Stomach smooth muscle (tissue), 2 donors: ENCODE results near the gene PCDHGC4.

Experiments
- H3K27ac ChIP-seq: one replicate; pipeline ENCODE4 v1.7.0; 2013; ENCODE audit warnings: mild to moderate bottlenecking, low read length, inconsistent platforms
- H3K27me3 ChIP-seq, 2 donors: one replicate each; pipeline ENCODE4 v1.7.0; 2013; ENCODE audit warnings: low read length in 2 of 2; ENCODE audit not compliant: insufficient read depth in 2 of 2, control insufficient read depth in 1 of 2
- H3K36me3 ChIP-seq, 2 donors: one replicate each; pipeline ENCODE4 v1.7.0; 2013; ENCODE audit warnings: low read length in 2 of 2; ENCODE audit not compliant: control insufficient read depth in 2 of 2, insufficient read depth in 2 of 2
- H3K4me1 ChIP-seq: one replicate; pipeline ENCODE4 v1.7.0; 2013; ENCODE audit warnings: low read length; ENCODE audit not compliant: control insufficient read depth, insufficient read depth
- H3K4me3 ChIP-seq, 2 donors: one replicate each; pipeline ENCODE4 v1.7.0; 2013; ENCODE audit warnings: low read length in 2 of 2
- H3K9ac ChIP-seq, 2 donors: one replicate each; pipeline ENCODE4 v1.7.0; 2013; ENCODE audit warnings: low read length in 2 of 2, mild to moderate bottlenecking in 1 of 2
- H3K9me3 ChIP-seq, 2 donors: one replicate each; pipeline ENCODE4 v1.7.0; 2013; ENCODE audit warnings: low read length in 2 of 2; ENCODE audit not compliant: control insufficient read depth in 2 of 2
- donor health status: healthy.
- donor health status: Pancreatic carcinoma.

Gene PCDHGC4

GRCh38 chr5:141513627-141514329, 28.9 kb downstream of the PCDHGC4 start:
- Histone ChIP-seq H3K4me1 (peaks cover 48% of the 10 kb centered on the region), H3K9ac (peak overlapping the region; percentile 73 to 79), H3K27ac (peak overlapping the region; percentile 93), H3K36me3 (peaks cover 11 to 16% of the 10 kb centered on the region in 2 donors), H3K27me3 (no peaks in the 10 kb centered on the region), H3K4me3 (peak overlapping the region; percentile 89 to 92), H3K9me3 (no peaks in the 10 kb centered on the region)

GRCh38 chr5:141514330-141515133, 29.7 kb downstream of the PCDHGC4 start:
- H3K36me3 ChIP-seq, result peaks cover 11 to 16% of the 10 kb centered on the region in 2 donors
- H3K27ac ChIP-seq, result peak overlapping the region; percentile 93
- H3K9ac ChIP-seq, result peak overlapping the region; percentile 47 to 79
- no peaks in the 10 kb centered on the region for H3K9me3 ChIP-seq
- H3K4me1 ChIP-seq, result peaks cover 42% of the 10 kb centered on the region
- H3K4me3 ChIP-seq, result peak overlapping the region; percentile 89 to 92
- no peaks in the 10 kb centered on the region for H3K27me3 ChIP-seq

GRCh38 chr5:141515141-141515540, 30.3 kb downstream of the PCDHGC4 start:
- Histone ChIP-seq H3K27ac (peak overlapping the region; percentile 93), H3K9ac (peak overlapping the region; percentile 36 to 79)

GRCh38 chr5:141515946-141516671, 31.3 kb downstream of the PCDHGC4 start:
- H3K27ac ChIP-seq, result peak overlapping the region; percentile 24
- H3K9ac ChIP-seq, result no peak overlapping the region
- no peaks in the 10 kb centered on the region for H3K27me3 ChIP-seq
- peaks cover 6 to 10% of the 10 kb centered on the region in 2 donors for H3K36me3 ChIP-seq
- H3K9me3 ChIP-seq, result no peaks in the 10 kb centered on the region
- H3K4me1 ChIP-seq, result peaks cover 40% of the 10 kb centered on the region
- no peak overlapping the region for H3K4me3 ChIP-seq

More at GRCh38 chr5:141515141-141515540, 30.3 kb downstream of the PCDHGC4 start:
- Histone ChIP-seq H3K36me3 (peaks cover 11 to 13% of the 10 kb centered on the region in 2 donors), H3K4me3 (no peak overlapping the region), H3K9me3 (no peaks in the 10 kb centered on the region), H3K27me3 (no peaks in the 10 kb centered on the region), H3K4me1 (peaks cover 37% of the 10 kb centered on the region)

- Histone ChIP-seq H3K36me3 (peaks cover under 1 to 5% of the 10 kb centered on the region in 2 donors), H3K27me3 (no peaks in the 10 kb centered on the region), H3K27ac (peak overlapping the region; percentile 24), H3K9ac (no peak overlapping the region), H3K9me3 (no peaks in the 10 kb centered on the region), H3K4me1 (peaks cover 40% of the 10 kb centered on the region), H3K4me3 (no peak overlapping the region)
These were observed 31.8 kb downstream of the PCDHGC4 start for GRCh38 chr5:141516672-141517025.

- H3K4me1 ChIP-seq, result peaks cover 34% of the 10 kb centered on the region
- no peak overlapping the region for H3K27ac ChIP-seq
These were observed 32.5 kb downstream of the PCDHGC4 start for GRCh38 chr5:141517312-141517711.

GRCh38 chr5:141517880-141518617, 33.2 kb downstream of the PCDHGC4 start:
- H3K9me3 ChIP-seq, result no peaks in the 10 kb centered on the region
- no peak overlapping the region for H3K4me3 ChIP-seq
- H3K9ac ChIP-seq, result no peak overlapping the region
- no peak overlapping the region for H3K27ac ChIP-seq
- H3K36me3 ChIP-seq, result peaks cover 0 to 6% of the 10 kb centered on the region in 2 donors
- peaks cover 28% of the 10 kb centered on the region for H3K4me1 ChIP-seq
- no peaks in the 10 kb centered on the region for H3K27me3 ChIP-seq

More at GRCh38 chr5:141517312-141517711, 32.5 kb downstream of the PCDHGC4 start:
- H3K9ac ChIP-seq, result no peak overlapping the region
- H3K27me3 ChIP-seq, result no peaks in the 10 kb centered on the region
- no peaks in the 10 kb centered on the region for H3K9me3 ChIP-seq
- H3K4me3 ChIP-seq, result no peak overlapping the region
- H3K36me3 ChIP-seq, result peaks cover 0 to 4% of the 10 kb centered on the region in 2 donors

GRCh38 chr5:141518618-141519015, 33.8 kb downstream of the PCDHGC4 start:
- Histone ChIP-seq H3K27me3 (no peaks in the 10 kb centered on the region), H3K9ac (no peak overlapping the region), H3K4me3 (no peak overlapping the region), H3K36me3 (peaks cover 0 to 6% of the 10 kb centered on the region in 2 donors), H3K9me3 (no peaks in the 10 kb centered on the region), H3K4me1 (peaks cover 27% of the 10 kb centered on the region), H3K27ac (no peak overlapping the region)

- Histone ChIP-seq H3K4me1 (peaks cover 26% of the 10 kb centered on the region), H3K9ac (no peak overlapping the region), H3K27me3 (no peaks in the 10 kb centered on the region), H3K36me3 (peaks cover 0 to 7% of the 10 kb centered on the region in 2 donors), H3K4me3 (no peak overlapping the region), H3K27ac (no peak overlapping the region), H3K9me3 (no peaks in the 10 kb centered on the region)
These were observed 35.1 kb downstream of the PCDHGC4 start for GRCh38 chr5:141519605-141520565.
